Fibroblast of the aortic adventitia (primary cell): ENCODE results near the gene ABLIM2. TPM values are rescaled to one million over a fixed set of nuclear protein-coding genes. Genes with fewer than 3 reads are reported as not detected.

Experiments
- DNase-seq: peaks from one replicate; pipeline ENCODE4 v3.0.0-alpha.2; 2010; ENCODE audit warnings: low read depth
- H3K4me3 ChIP-seq: 2 replicates; pipeline ENCODE4 v1.5.1; 2011; ENCODE audit warnings: low read depth, mild to moderate bottlenecking, control low read depth, low read length, moderate library complexity
- total RNA-seq: library from RNA; depleted of rRNA; stranded (reverse); fragments of >200 nt; gene quantifications from 2 replicates; pipeline ENCODE4 v1.2.3, GENCODE V29; 2012; ENCODE audit warnings: low replicate concordance
- TF ChIP-seq, protein P1 (sequence below): IDR thresholded peaks from 2 replicates; pipeline ENCODE4 v1.5.1; 2011; ENCODE audit warnings: mild to moderate bottlenecking, low read length, control low read depth, inconsistent platforms; ENCODE audit not compliant: insufficient read depth

Gene ABLIM2
- total RNA-seq, 1 donor, result under 0.01 TPM

DNA sequence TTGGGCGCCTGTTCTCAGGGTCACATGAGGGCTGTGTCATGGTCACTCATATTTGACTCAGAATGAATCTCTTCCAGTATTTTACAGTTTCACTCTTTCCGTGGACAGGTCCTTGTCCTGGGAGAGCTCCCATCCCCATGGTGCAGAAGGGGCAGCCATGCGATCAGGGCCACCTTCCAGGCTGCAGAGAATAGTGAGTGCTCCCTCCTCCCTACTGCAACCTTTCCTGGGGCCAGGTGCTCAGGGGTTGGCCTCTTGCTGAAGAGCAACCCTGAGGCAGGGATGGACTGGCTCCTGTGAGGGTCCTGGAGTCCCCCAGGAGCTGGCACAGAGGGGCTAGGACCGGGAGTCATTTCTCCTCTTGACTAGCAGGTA lies 108.4 kb downstream of the ABLIM2 start:
- no peak overlapping the region for H3K4me3 ChIP-seq
- TF ChIP-seq, protein P1, sequence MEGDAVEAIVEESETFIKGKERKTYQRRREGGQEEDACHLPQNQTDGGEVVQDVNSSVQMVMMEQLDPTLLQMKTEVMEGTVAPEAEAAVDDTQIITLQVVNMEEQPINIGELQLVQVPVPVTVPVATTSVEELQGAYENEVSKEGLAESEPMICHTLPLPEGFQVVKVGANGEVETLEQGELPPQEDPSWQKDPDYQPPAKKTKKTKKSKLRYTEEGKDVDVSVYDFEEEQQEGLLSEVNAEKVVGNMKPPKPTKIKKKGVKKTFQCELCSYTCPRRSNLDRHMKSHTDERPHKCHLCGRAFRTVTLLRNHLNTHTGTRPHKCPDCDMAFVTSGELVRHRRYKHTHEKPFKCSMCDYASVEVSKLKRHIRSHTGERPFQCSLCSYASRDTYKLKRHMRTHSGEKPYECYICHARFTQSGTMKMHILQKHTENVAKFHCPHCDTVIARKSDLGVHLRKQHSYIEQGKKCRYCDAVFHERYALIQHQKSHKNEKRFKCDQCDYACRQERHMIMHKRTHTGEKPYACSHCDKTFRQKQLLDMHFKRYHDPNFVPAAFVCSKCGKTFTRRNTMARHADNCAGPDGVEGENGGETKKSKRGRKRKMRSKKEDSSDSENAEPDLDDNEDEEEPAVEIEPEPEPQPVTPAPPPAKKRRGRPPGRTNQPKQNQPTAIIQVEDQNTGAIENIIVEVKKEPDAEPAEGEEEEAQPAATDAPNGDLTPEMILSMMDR, result no peak
- DNase-seq, result no peak

GRCh38 chr4:8048856-8049676 lies 109.5 kb downstream of the ABLIM2 start:
- no peak for DNase-seq
- H3K4me3 ChIP-seq, result no peak overlapping the region
- TF ChIP-seq, protein P1, result no peak

DNA sequence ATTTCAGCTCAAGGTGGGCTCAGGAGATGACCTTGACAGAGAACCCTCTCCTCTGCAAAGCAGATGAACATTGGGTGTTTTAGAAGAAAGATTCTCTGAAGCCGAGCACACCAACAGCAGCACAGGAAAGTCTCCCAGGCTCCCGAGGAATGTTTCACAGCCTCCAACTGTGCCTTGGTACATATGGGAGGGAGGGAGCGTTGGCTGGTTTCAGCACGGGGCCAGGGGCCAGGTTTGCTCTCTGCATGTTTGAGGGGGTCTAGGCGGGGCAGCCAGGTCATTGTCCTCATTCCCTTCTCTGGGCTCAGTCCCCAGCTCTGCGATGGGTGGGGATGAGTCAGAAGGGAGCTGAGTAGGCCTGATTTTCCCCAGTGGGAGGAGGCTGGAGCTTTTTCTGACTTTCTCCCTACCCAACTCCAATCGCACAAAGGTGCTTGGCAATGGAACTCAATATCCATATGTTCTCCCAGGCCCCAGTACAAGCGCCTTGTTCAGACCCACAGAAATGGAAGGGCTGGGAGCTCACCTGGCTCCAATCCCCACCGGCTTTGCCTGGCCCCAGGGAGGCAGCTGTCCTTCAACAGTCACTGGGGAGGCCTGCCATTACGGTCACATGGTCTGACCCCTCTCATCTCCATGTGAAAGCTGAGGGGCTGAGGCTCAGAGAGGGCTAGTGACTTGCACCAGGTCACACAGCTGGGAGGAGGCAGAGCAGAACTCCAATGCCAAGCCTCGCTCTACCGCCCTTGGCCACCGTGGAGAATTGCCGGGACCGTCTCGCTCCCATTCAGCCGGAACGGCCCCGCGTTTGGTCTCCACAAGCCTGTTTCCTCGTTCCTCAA lies 110.6 kb downstream of the ABLIM2 start:
- TF ChIP-seq, protein P1, result no peak
- no peak overlapping the region for H3K4me3 ChIP-seq
- no peak for DNase-seq

DNA sequence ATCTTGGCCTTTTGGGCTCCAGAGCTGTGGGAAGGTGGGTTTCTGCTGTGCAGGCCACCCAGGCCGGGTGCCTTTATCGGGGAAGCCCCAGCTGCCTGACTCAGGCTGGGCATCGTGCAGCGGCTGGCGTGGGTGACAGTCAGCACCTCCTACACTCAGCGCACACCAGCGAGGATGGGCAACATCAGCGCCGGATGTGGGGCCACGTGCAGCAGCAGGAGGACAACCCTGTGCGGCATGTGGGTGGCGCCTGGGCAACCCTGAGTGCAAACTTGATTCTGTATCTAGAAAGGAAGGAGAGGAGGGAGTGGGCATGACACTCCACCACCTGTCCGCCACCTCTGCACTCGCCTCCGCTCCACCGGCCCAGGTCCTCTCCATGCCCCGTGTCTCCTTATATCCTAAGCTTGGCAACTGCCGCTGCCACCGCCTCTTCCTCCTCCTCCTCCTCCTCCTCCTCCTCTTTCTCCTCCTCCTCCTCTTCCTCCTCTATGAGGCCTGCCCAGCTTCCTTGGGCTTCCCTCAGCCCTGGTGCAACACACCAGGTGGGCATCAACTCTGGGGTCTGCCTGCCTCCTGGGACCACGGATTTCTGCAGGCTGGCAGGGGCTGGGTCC lies 111.6 kb downstream of the ABLIM2 start:
- no peak overlapping the region for H3K4me3 ChIP-seq
- no peak for DNase-seq
- TF ChIP-seq, protein P1, result no peak

- TF ChIP-seq, protein P1, result no peak
- H3K4me3 ChIP-seq, result no peak overlapping the region
- no peak for DNase-seq
These were observed 112.7 kb downstream of the ABLIM2 start for GRCh38 chr4:8045909-8046308.

DNA sequence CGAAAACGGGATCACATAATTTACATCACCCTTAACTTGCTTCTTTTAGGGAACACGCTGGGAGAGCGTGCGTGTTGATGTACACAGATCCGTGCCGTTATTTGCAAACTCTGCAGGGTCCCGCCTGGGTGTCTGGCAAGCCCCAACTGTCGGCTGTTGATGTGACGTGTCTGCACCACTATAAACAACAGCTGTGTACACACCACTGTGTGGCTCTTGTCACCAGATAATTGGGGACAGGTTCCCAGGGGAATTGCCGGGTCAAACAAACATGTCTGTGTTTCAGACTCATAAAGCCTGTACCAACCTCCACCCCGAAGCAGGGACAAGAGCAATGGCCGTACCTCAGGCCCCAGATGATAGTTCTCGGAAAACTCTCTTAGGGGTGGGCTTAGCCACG lies 113.9 kb downstream of the ABLIM2 start:
- DNase-seq, result no peak
- TF ChIP-seq, protein P1, result no peak
- H3K4me3 ChIP-seq, result no peak overlapping the region
